ENCODE data around the gene ADORA1.

The ADORA1 gene

GRCh38 chr1:203176273-203177035 is 48.9 kb downstream of the ADORA1 start:
- WGBS (ENCODE audit: insufficient coverage): 100% methylated on average over 6 of the region's 9 CpGs
- H3K4me3 ChIP-seq (ENCODE audit: control insufficient read depth in 1 of 7, extremely low read depth in 1 of 7, insufficient read depth in 4 of 7, low read depth in 2 of 7, low read length in 6 of 7): no peak overlapping the region
- POLR2A ChIA-PET: no interaction called here
- no peaks in the 10 kb centered on the region for H3K36me3 ChIP-seq (ENCODE audit: control insufficient read depth in 4 of 4, insufficient read depth in 4 of 4, low read length in 3 of 4)
- peaks cover 0 to 13% (median 2%) of the 10 kb centered on the region in 4 experiments for H3K4me1 ChIP-seq (ENCODE audit: control extremely low read depth in 1 of 4, control insufficient read depth in 4 of 4, insufficient read depth in 4 of 4, low read length in 3 of 4)
- no peak overlapping the region for H3K27ac ChIP-seq (ENCODE audit: insufficient read depth in 1 of 2, low read depth in 1 of 2, low read length in 2 of 2, poor library complexity in 1 of 2, severe bottlenecking in 2 of 2)
- CTCF ChIA-PET: interaction anchor here (0.8 to 20.7 kb wide), 6 partner anchors 8 to 138 kb away, joined by 3 to 313 read pairs (median 5); partner anchors contain the start of gene ADORA1
- H3K9me3 ChIP-seq (ENCODE audit: control extremely low read depth in 1 of 5, control insufficient read depth in 4 of 5, insufficient read depth in 2 of 5, low read depth in 1 of 5, low read length in 4 of 5): no peaks in the 10 kb centered on the region
- DNase-seq: no peak
- peaks cover 0 to 3% (median 0%) of the 10 kb centered on the region in 5 experiments for H3K27me3 ChIP-seq (replicated peaks in 2 of 5; ENCODE audit: control insufficient read depth in 4 of 5, insufficient read depth in 5 of 5, low read length in 4 of 5)

GRCh38 chr1:203177036-203177405 is 49.5 kb downstream of the ADORA1 start:
- peaks cover 0 to 13% (median 2%) of the 10 kb centered on the region in 4 experiments for H3K4me1 ChIP-seq (ENCODE audit: control extremely low read depth in 1 of 4, control insufficient read depth in 4 of 4, insufficient read depth in 4 of 4, low read length in 3 of 4)

GRCh38 chr1:203177470-203178039 is 50.0 kb downstream of the ADORA1 start:
- Histone ChIP-seq H3K27me3 (replicated peaks in 2 of 5; ENCODE audit: control insufficient read depth in 4 of 5, insufficient read depth in 5 of 5, low read length in 4 of 5) (peaks cover 0 to 3% (median 0%) of the 10 kb centered on the region in 5 experiments), H3K36me3 (ENCODE audit: control insufficient read depth in 4 of 4, insufficient read depth in 4 of 4, low read length in 3 of 4) (no peaks in the 10 kb centered on the region), H3K4me3 (ENCODE audit: control insufficient read depth in 1 of 7, extremely low read depth in 1 of 7, insufficient read depth in 4 of 7, low read depth in 2 of 7, low read length in 6 of 7) (no peak overlapping the region), H3K9me3 (ENCODE audit: control extremely low read depth in 1 of 5, control insufficient read depth in 4 of 5, insufficient read depth in 2 of 5, low read depth in 1 of 5, low read length in 4 of 5) (no peaks in the 10 kb centered on the region), H3K4me1 (ENCODE audit: control extremely low read depth in 1 of 4, control insufficient read depth in 4 of 4, insufficient read depth in 4 of 4, low read length in 3 of 4) (peaks cover 0 to 13% (median 2%) of the 10 kb centered on the region in 4 experiments), H3K27ac (ENCODE audit: insufficient read depth in 1 of 2, low read depth in 1 of 2, low read length in 2 of 2, poor library complexity in 1 of 2, severe bottlenecking in 2 of 2) (no peak overlapping the region)
- CTCF ChIA-PET: interaction anchor here (1.9 to 14.7 kb wide), 3 partner anchors 38 to 140 kb away, joined by 5 to 164 read pairs (median 9); no protein-coding TSS in a partner anchor
- no peak for DNase-seq
- POLR2A ChIA-PET: no interaction called here
- 83% methylated on average over 8 of the region's 9 CpGs for WGBS (ENCODE audit: insufficient coverage)

More at GRCh38 chr1:203177036-203177405, 49.5 kb downstream of the ADORA1 start:
- Histone ChIP-seq H3K27me3 (replicated peaks in 2 of 5; ENCODE audit: control insufficient read depth in 4 of 5, insufficient read depth in 5 of 5, low read length in 4 of 5) (peaks cover 0 to 3% (median 0%) of the 10 kb centered on the region in 5 experiments), H3K9me3 (ENCODE audit: control extremely low read depth in 1 of 5, control insufficient read depth in 4 of 5, insufficient read depth in 2 of 5, low read depth in 1 of 5, low read length in 4 of 5) (no peaks in the 10 kb centered on the region), H3K27ac (ENCODE audit: insufficient read depth in 1 of 2, low read depth in 1 of 2, low read length in 2 of 2, poor library complexity in 1 of 2, severe bottlenecking in 2 of 2) (no peak overlapping the region), H3K36me3 (ENCODE audit: control insufficient read depth in 4 of 4, insufficient read depth in 4 of 4, low read length in 3 of 4) (no peaks in the 10 kb centered on the region), H3K4me3 (ENCODE audit: control insufficient read depth in 1 of 7, extremely low read depth in 1 of 7, insufficient read depth in 4 of 7, low read depth in 2 of 7, low read length in 6 of 7) (no peak overlapping the region)
- whole genome bisulfite sequencing (ENCODE audit: insufficient coverage): 100% methylated on average over 2 of the region's 6 CpGs
- DNase-seq: no peak
- ChIA-PET POLR2A (no interaction called here), CTCF (interaction anchor here (1.4 to 20.7 kb wide), 3 partner anchors 9 to 139 kb away, joined by 3 to 313 read pairs (median 164); partner anchors contain the start of gene ADORA1)

- 91% methylated on average over 4 of the region's 5 CpGs for WGBS (ENCODE audit: insufficient coverage)
- ChIA-PET POLR2A (interaction anchor here (0.8 kb wide), 1 partner anchor 10 kb away, joined by 3 read pairs; no protein-coding TSS in a partner anchor), CTCF (interaction anchor here (1.1 to 14.7 kb wide), 4 partner anchors 16 to 140 kb away, joined by 3 to 164 read pairs (median 7); no protein-coding TSS in a partner anchor)
- Histone ChIP-seq H3K9me3 (ENCODE audit: control extremely low read depth in 1 of 5, control insufficient read depth in 4 of 5, insufficient read depth in 2 of 5, low read depth in 1 of 5, low read length in 4 of 5) (no peaks in the 10 kb centered on the region), H3K27me3 (replicated peaks in 2 of 5; ENCODE audit: control insufficient read depth in 4 of 5, insufficient read depth in 5 of 5, low read length in 4 of 5) (peaks cover 0 to 3% (median 0%) of the 10 kb centered on the region in 5 experiments), H3K4me3 (ENCODE audit: control insufficient read depth in 1 of 7, extremely low read depth in 1 of 7, insufficient read depth in 4 of 7, low read depth in 2 of 7, low read length in 6 of 7) (no peak overlapping the region), H3K4me1 (ENCODE audit: control extremely low read depth in 1 of 4, control insufficient read depth in 4 of 4, insufficient read depth in 4 of 4, low read length in 3 of 4) (peaks cover 0 to 13% (median 2%) of the 10 kb centered on the region in 4 experiments), H3K36me3 (ENCODE audit: control insufficient read depth in 4 of 4, insufficient read depth in 4 of 4, low read length in 3 of 4) (no peaks in the 10 kb centered on the region), H3K27ac (ENCODE audit: insufficient read depth in 1 of 2, low read depth in 1 of 2, low read length in 2 of 2, poor library complexity in 1 of 2, severe bottlenecking in 2 of 2) (no peak overlapping the region)
- no peak for DNase-seq
Measured at GRCh38 chr1:203178083-203178482, 50.6 kb downstream of the ADORA1 start.

DNA sequence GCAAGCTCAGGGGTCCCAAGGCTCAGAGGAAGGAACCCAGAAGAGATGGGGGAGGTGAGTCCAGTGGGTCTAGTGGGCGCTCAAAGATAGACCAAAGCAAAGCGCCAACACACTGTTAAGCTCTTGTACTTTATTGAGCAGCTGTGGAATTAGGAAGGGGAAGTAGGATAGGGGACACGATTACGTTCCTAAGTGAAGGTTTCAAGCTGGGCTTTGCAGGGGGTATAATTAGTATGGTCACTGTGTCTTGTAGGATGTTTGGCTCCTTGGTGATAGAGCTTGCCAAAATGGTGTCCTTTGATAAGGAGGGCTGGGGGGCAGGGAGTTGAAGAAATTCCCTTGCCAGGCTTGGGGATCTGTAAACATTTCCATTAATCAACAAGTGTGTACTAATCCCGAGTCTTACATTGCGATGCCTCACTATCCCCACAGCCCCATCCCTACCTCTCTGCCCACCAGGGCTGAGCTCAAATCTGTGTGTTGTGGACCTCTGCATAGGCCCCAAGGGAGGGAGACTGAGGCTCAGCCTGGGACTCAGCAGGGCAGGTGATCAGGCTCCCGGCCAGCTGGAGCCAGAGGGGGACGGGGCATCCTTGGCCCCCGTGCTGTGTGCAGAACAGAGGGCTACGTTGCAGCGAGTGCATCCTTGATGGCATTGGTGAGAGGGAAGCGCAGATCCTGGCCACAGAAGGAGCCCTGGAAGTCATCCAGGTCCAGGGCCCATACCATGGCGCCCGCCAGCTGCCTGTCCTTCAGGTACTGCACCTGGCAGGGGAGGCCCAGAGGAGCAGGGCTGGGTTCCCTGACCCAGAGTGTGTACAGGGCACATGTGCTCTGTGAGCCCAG is 51.5 kb downstream of the ADORA1 start:
- H3K4me3 ChIP-seq (ENCODE audit: control insufficient read depth in 1 of 7, extremely low read depth in 1 of 7, insufficient read depth in 4 of 7, low read depth in 2 of 7, low read length in 6 of 7): no peak overlapping the region
- no peak for DNase-seq
- CTCF ChIA-PET: interaction anchor here (0.8 to 14.7 kb wide), 6 partner anchors 12 to 141 kb away, joined by 3 to 164 read pairs (median 4); no protein-coding TSS in a partner anchor
- POLR2A ChIA-PET: interaction anchor here (0.8 kb wide), 1 partner anchor 9 kb away, joined by 3 read pairs; no protein-coding TSS in a partner anchor
- H3K36me3 ChIP-seq (ENCODE audit: control insufficient read depth in 4 of 4, insufficient read depth in 4 of 4, low read length in 3 of 4): no peaks in the 10 kb centered on the region
- H3K4me1 ChIP-seq (ENCODE audit: control extremely low read depth in 1 of 4, control insufficient read depth in 4 of 4, insufficient read depth in 4 of 4, low read length in 3 of 4): peaks cover 0 to 13% (median 2%) of the 10 kb centered on the region in 4 experiments
- WGBS (ENCODE audit: insufficient coverage): 97% methylated on average over 13 of the region's 14 CpGs
- no peaks in the 10 kb centered on the region for H3K27me3 ChIP-seq (replicated peaks in 2 of 5; ENCODE audit: control insufficient read depth in 4 of 5, insufficient read depth in 5 of 5, low read length in 4 of 5)
- no peak overlapping the region for H3K27ac ChIP-seq (ENCODE audit: insufficient read depth in 1 of 2, low read depth in 1 of 2, low read length in 2 of 2, poor library complexity in 1 of 2, severe bottlenecking in 2 of 2)
- no peaks in the 10 kb centered on the region for H3K9me3 ChIP-seq (ENCODE audit: control extremely low read depth in 1 of 5, control insufficient read depth in 4 of 5, insufficient read depth in 2 of 5, low read depth in 1 of 5, low read length in 4 of 5)

DNA sequence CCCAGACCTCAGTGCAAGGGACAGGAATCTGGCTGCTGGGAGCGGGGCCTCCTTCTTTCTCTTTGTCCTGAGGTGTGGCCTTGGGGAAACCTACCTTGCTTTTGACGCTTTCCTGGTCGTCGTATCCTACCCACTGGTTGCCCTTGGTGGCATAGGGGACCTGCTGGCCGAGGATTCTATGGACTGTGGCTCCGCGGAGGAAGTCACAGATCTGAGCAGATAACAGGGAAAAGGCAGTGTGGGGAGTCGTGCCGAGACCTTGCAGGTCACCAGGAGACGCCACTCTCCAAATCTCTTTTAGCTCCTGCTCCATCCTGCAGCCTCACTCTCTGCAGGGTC is 52.1 kb downstream of the ADORA1 start:
- Histone ChIP-seq H3K9me3 (ENCODE audit: control extremely low read depth in 1 of 5, control insufficient read depth in 4 of 5, insufficient read depth in 2 of 5, low read depth in 1 of 5, low read length in 4 of 5) (no peaks in the 10 kb centered on the region), H3K4me3 (ENCODE audit: control insufficient read depth in 1 of 7, extremely low read depth in 1 of 7, insufficient read depth in 4 of 7, low read depth in 2 of 7, low read length in 6 of 7) (no peak overlapping the region), H3K4me1 (ENCODE audit: control extremely low read depth in 1 of 4, control insufficient read depth in 4 of 4, insufficient read depth in 4 of 4, low read length in 3 of 4) (peaks cover 0 to 13% (median 2%) of the 10 kb centered on the region in 4 experiments), H3K36me3 (ENCODE audit: control insufficient read depth in 4 of 4, insufficient read depth in 4 of 4, low read length in 3 of 4) (no peaks in the 10 kb centered on the region), H3K27ac (ENCODE audit: insufficient read depth in 1 of 2, low read depth in 1 of 2, low read length in 2 of 2, poor library complexity in 1 of 2, severe bottlenecking in 2 of 2) (no peak overlapping the region), H3K27me3 (replicated peaks in 2 of 5; ENCODE audit: control insufficient read depth in 4 of 5, insufficient read depth in 5 of 5, low read length in 4 of 5) (no peaks in the 10 kb centered on the region)
- WGBS (ENCODE audit: insufficient coverage): 100% methylated on average over 8 of the region's 10 CpGs
- ChIA-PET POLR2A (no interaction called here), CTCF (interaction anchor here (2.6 kb wide), 1 partner anchor 36 kb away, joined by 9 read pairs; no protein-coding TSS in a partner anchor)
- DNase-seq: no peak

Measured in common myeloid progenitor, CD34-positive (primary cell).